HL-60/S4 (cell line): Measurements from ENCODE around the gene FAM107B.
"Not testable (repeated sequence)": the region's sequence is repeated elsewhere in the genome, so short reads cannot be mapped to it uniquely, and the experiment has no call there.

Source experiments
- in situ Hi-C: fragments of 300-500 bp; cut with MboI; formaldehyde crosslinking; loops from 2 replicates; pipeline ENCODE4 v1.14.3; 2022; ENCODE audit warnings: low sequenced_read_pairs

FAM107B gene

GRCh38 chr10:14696821-14697220, 77.9 kb downstream of the FAM107B start:
- in situ Hi-C loops: no loop called here

GRCh38 chr10:14695847-14696480, 78.7 kb downstream of the FAM107B start:
- in situ Hi-C loops: no loop called here

GRCh38 chr10:14693891-14694290, 80.8 kb downstream of the FAM107B start:
- in situ Hi-C loops: no loop called here

DNA sequence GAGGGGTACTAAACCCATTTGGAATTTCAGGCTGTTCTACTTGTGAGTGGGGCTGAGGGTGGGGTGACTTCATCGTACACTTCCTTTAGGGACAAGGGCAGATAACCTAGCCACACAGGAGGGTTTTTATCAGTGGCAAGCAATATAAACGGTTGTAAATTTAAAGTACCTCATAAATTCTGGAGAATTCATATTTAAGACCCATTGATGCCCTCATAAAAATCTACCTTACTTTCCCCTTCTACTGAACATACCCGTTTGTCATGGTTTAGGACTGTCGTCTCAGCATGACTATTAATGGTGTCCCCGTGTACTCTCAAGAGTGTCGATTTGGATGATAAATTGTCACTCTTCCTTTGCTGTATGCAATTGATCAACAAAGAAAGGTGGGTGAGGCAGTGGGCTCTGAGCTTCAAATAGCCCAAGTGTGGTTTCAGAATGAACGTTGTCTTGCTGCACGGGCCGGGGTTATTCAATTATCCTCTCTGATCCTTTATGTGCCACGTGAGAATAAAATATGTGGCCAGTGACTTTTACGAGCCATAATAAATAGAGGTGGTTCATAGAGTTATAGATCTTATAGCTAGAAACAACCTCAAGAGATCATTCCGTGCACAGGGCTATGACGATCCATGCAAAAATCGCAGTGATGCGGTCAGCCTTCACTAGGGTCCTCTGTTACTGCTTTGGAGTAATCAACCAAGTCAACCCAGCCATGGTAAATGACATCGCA, 82.2 kb downstream of the FAM107B start:
- in situ Hi-C loops: no loop called here

GRCh38 chr10:14691359-14691758, 83.3 kb downstream of the FAM107B start:
- in situ Hi-C loops: no loop called here

- in situ Hi-C loops: no loop called here
These were observed 86.1 kb downstream of the FAM107B start for GRCh38 chr10:14688606-14689005.

GRCh38 chr10:14688189-14688588, 86.5 kb downstream of the FAM107B start:
- in situ Hi-C loops: not testable (repeated sequence)

- in situ Hi-C loops: no loop called here
These were observed 87.4 kb downstream of the FAM107B start for GRCh38 chr10:14687340-14687739.

GRCh38 chr10:14686356-14686755, 88.3 kb downstream of the FAM107B start:
- in situ Hi-C loops: no loop called here

DNA sequence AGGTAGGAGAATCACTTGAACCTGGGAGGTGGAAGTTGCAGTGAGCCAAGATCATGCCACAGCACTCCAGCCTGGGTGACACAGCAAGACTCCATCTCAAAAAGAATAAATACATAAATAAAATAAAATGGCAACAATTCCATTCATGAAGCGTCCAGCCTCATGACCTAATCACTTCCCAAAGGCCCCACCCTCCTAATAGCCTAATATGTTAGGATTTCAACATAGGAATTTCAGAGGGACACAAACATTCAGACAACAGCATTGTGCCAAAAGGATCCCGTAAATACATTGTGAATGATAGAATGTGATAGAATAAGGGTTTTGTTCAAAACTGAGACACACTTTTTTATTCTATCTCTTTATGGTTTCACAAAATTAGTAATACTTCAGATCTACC, 90.3 kb downstream of the FAM107B start:
- in situ Hi-C loops: no loop called here

DNA sequence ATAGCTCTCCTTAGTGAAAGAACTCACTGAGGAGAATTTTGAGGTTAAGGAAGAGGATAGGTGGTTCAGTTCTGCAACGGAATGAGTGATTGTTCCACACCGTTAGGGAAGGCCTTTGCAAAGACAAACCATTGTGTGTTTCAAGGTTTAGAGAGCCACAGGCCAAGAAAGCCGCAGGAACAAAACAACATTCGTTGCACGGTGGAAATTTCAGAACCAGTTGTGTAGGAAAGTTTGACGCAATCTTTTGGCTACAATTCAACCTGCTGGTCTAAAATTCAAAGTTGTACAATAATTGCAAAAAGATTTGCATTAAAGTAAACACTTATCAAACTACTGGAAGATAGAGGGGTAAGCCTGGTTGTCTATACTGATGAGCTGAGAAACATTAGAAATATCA, 91.4 kb downstream of the FAM107B start:
- in situ Hi-C loops: no loop called here

- in situ Hi-C loops: no loop called here
These were observed 92.9 kb downstream of the FAM107B start for GRCh38 chr10:14681802-14682201.

- in situ Hi-C loops: no loop called here
These were observed 93.4 kb downstream of the FAM107B start for GRCh38 chr10:14681305-14681704.

GRCh38 chr10:14678637-14679036, 96.1 kb downstream of the FAM107B start:
- in situ Hi-C loops: no loop called here

- in situ Hi-C loops: no loop called here
These were observed 98.0 kb downstream of the FAM107B start for GRCh38 chr10:14676732-14677131.

GRCh38 chr10:14674376-14675050, 100.2 kb downstream of the FAM107B start:
- in situ Hi-C loops: no loop called here

GRCh38 chr10:14673189-14673861, 101.4 kb downstream of the FAM107B start:
- in situ Hi-C loops: no loop called here

GRCh38 chr10:14671386-14671831, 103.3 kb downstream of the FAM107B start:
- in situ Hi-C loops: no loop called here

DNA sequence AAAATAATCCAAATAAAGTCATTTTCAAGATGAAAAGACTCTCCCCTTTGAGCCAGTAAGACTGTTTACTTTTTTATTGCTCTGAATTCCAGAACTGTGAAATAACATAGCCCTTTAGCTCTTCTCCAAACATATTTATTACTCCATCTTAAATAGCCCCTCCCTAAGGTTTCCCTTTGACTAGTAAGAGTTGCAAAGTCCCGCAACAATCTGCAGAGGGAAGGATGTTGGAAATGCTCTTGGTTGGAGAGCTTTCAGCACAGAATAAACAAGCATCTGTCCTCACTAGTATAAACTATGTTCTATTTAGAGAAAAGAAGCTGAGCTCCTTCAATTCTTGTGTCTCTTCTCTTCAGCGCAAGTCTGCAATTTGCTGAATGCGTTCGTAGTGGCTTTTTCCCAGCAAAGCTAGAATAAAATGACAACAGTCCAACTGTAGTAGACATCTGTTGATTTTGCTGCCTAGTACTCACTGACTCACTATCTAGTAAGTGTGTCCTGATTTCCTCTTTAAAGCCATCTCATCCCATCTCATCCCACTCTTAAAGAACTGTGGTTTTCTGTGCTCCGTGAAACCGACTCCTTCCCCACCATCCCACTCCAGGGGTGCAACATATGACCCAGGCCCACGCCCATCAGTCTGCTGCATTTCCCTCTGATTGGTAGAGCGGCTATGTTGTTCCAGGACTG, 104.0 kb downstream of the FAM107B start:
- in situ Hi-C loops: no loop called here

- in situ Hi-C loops: no loop called here
These were observed 105.1 kb downstream of the FAM107B start for GRCh38 chr10:14669576-14669975.

GRCh38 chr10:14667781-14668180, 106.9 kb downstream of the FAM107B start:
- in situ Hi-C loops: no loop called here
